Body of pancreas (tissue), 4 donors: ENCODE measurements around the gene EGF.

Experiments
- POLR2A ChIP-seq, 3 donors: fragments of 450-650 bp; IDR thresholded peaks; one replicate each; pipeline ENCODE4 v1.6.1; 2016; ENCODE audit warnings: antibody characterized with exemption in 3 of 3, mild to moderate bottlenecking in 2 of 3
- TF ChIP-seq, protein P1 (sequence below), 7 experiments: fragments of 450-650 bp in 4 of 7; fragments of 200-600 bp in 3 of 7; sonication (generic) in 3 of 7; IDR thresholded peaks; one replicate each; pipeline ENCODE4 v1.5.1; 2016 to 2019; ENCODE audit warnings: antibody characterized with exemption in 7 of 7

DNA sequence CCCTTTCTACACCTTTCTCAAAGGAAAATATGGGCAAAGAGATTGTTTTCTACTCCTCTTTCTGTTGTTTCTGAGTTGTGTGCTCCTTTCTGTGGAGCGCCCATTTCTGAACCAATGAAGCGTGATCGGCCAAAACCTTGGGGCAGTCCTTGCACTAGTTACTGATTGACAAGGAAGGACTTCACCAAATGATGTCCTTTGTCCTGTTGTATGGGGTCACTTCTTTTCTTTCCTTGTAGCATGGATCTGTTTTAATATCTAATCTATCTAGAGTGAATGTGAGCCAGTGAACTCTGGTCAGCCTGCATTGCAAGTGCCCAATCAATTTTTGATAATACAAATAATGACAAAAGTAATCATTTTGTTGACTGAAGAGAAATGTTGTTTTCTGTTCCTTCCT lies 94.5 kb downstream of the EGF start:
- TF ChIP-seq, protein P1, sequence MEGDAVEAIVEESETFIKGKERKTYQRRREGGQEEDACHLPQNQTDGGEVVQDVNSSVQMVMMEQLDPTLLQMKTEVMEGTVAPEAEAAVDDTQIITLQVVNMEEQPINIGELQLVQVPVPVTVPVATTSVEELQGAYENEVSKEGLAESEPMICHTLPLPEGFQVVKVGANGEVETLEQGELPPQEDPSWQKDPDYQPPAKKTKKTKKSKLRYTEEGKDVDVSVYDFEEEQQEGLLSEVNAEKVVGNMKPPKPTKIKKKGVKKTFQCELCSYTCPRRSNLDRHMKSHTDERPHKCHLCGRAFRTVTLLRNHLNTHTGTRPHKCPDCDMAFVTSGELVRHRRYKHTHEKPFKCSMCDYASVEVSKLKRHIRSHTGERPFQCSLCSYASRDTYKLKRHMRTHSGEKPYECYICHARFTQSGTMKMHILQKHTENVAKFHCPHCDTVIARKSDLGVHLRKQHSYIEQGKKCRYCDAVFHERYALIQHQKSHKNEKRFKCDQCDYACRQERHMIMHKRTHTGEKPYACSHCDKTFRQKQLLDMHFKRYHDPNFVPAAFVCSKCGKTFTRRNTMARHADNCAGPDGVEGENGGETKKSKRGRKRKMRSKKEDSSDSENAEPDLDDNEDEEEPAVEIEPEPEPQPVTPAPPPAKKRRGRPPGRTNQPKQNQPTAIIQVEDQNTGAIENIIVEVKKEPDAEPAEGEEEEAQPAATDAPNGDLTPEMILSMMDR (IDR thresholded peaks at IDR 0.05), result no peak
- no peak for TF ChIP-seq POLR2A (IDR thresholded peaks at IDR 0.05)
